Uterus (tissue), 2 donors: Measurements from ENCODE around the gene HOXD10.

ENCODE experiments used
- POLR2A ChIP-seq, 2 donors: fragments of 450-650 bp; IDR thresholded peaks; one replicate each; pipeline ENCODE4 v1.6.1; 2016; ENCODE audit warnings: antibody characterized with exemption in 2 of 2, mild to moderate bottlenecking in 1 of 2, moderate library complexity in 1 of 2
- TF ChIP-seq, protein P1 (sequence below), 4 experiments: fragments of 200-600 bp in 2 of 4; fragments of 450-650 bp in 2 of 4; sonication (generic) in 2 of 4; IDR thresholded peaks; one replicate each; pipeline ENCODE4 v1.5.1; 2016 to 2019; ENCODE audit warnings: antibody characterized with exemption in 4 of 4, mild to moderate bottlenecking in 2 of 4, moderate library complexity in 1 of 4

DNA sequence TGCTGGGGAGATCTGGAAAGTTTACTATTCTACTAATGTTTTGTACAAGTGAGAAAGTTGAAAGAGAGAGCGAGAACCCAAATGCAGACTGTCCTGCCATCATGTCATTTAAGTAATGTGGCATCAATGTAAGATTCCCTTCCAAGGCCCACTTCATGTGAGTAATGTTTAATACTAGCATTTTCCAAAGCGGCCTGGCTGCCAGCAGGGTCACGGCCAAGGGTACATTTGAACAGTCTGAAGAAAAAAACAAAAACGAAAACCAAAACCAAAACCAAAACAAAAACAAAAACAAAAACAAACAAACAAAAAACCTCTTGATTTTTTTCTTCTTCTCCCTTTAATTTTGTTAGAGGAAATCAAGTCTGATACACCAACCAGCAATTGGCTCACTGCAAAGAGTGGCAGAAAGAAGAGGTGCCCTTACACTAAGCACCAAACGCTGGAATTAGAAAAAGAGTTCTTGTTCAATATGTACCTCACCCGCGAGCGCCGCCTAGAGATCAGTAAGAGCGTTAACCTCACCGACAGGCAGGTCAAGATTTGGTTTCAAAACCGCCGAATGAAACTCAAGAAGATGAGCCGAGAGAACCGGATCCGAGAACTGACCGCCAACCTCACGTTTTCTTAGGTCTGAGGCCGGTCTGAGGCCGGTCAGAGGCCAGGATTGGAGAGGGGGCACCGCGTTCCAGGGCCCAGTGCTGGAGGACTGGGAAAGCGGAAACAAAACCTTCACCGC, 2.2 kb downstream of the HOXD10 start:
- TF ChIP-seq, protein P1, sequence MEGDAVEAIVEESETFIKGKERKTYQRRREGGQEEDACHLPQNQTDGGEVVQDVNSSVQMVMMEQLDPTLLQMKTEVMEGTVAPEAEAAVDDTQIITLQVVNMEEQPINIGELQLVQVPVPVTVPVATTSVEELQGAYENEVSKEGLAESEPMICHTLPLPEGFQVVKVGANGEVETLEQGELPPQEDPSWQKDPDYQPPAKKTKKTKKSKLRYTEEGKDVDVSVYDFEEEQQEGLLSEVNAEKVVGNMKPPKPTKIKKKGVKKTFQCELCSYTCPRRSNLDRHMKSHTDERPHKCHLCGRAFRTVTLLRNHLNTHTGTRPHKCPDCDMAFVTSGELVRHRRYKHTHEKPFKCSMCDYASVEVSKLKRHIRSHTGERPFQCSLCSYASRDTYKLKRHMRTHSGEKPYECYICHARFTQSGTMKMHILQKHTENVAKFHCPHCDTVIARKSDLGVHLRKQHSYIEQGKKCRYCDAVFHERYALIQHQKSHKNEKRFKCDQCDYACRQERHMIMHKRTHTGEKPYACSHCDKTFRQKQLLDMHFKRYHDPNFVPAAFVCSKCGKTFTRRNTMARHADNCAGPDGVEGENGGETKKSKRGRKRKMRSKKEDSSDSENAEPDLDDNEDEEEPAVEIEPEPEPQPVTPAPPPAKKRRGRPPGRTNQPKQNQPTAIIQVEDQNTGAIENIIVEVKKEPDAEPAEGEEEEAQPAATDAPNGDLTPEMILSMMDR (IDR thresholded peaks at IDR 0.05), result peak; percentile 66 to 76 (median 71)
- peak; percentile 46 to 66 for TF ChIP-seq POLR2A (IDR thresholded peaks at IDR 0.05)
